ENCODE results near the gene BSG. TPM values are rescaled to one million over a fixed set of nuclear protein-coding genes. Genes with fewer than 3 reads are reported as not detected.

BSG gene
- total RNA-seq, 4 donors from 2014 or later = 304 to 416 (median 362) TPM

GRCh38 chr19:595326-596262 is 23.2 kb downstream of the BSG start:
- 82% methylated on average over 42 of the region's 42 CpGs for WGBS
- intact Hi-C loops (cut with DNase I) = no loop called here

GRCh38 chr19:596263-596655 is 23.9 kb downstream of the BSG start:
- WGBS = 86% methylated on average over 16 of the region's 16 CpGs
- no peak overlapping the region for H3K4me3 ChIP-seq
- intact Hi-C loops (cut with DNase I) = no loop called here
- no peak for DNase-seq (ENCODE audit: extremely low spot score)
- peaks cover under 1 to 65% (median 9%) of the 10 kb centered on the region in 4 donors for H3K27me3 ChIP-seq
- H3K4me1 ChIP-seq = peaks cover under 1 to 6% (median 1%) of the 10 kb centered on the region in 4 donors
- TF ChIP-seq, protein P1, sequence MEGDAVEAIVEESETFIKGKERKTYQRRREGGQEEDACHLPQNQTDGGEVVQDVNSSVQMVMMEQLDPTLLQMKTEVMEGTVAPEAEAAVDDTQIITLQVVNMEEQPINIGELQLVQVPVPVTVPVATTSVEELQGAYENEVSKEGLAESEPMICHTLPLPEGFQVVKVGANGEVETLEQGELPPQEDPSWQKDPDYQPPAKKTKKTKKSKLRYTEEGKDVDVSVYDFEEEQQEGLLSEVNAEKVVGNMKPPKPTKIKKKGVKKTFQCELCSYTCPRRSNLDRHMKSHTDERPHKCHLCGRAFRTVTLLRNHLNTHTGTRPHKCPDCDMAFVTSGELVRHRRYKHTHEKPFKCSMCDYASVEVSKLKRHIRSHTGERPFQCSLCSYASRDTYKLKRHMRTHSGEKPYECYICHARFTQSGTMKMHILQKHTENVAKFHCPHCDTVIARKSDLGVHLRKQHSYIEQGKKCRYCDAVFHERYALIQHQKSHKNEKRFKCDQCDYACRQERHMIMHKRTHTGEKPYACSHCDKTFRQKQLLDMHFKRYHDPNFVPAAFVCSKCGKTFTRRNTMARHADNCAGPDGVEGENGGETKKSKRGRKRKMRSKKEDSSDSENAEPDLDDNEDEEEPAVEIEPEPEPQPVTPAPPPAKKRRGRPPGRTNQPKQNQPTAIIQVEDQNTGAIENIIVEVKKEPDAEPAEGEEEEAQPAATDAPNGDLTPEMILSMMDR (IDR thresholded peaks at IDR 0.05) = no peak
- TF ChIP-seq POLR2AphosphoS5 (IDR thresholded peaks at IDR 0.05) (no peak), POLR2A (IDR thresholded peaks at IDR 0.05; ENCODE audit: low read depth) (no peak), EP300 (IDR thresholded peaks at IDR 0.05) (no peak)
- no peak overlapping the region for H3K27ac ChIP-seq (replicated peaks in 1 of 4)
- H3K9me3 ChIP-seq = no peaks in the 10 kb centered on the region
- H3K36me3 ChIP-seq = no peaks in the 10 kb centered on the region

More at GRCh38 chr19:595326-596262, 23.2 kb downstream of the BSG start:
- no peak overlapping the region for H3K27ac ChIP-seq (replicated peaks in 1 of 4)
- H3K9me3 ChIP-seq = no peaks in the 10 kb centered on the region
- H3K36me3 ChIP-seq = no peaks in the 10 kb centered on the region
- TF ChIP-seq POLR2A (IDR thresholded peaks at IDR 0.05; ENCODE audit: low read depth) (no peak), POLR2AphosphoS5 (IDR thresholded peaks at IDR 0.05) (no peak)
- TF ChIP-seq, protein P1 (IDR thresholded peaks at IDR 0.05) = no peak
- H3K27me3 ChIP-seq = peaks cover 8 to 72% (median 16%) of the 10 kb centered on the region in 4 donors
- peaks cover 6 to 13% (median 8%) of the 10 kb centered on the region in 4 donors for H3K4me1 ChIP-seq
- H3K4me3 ChIP-seq = no peak overlapping the region
- no peak for DNase-seq (ENCODE audit: extremely low spot score)

- 77% methylated on average over 18 of the region's 18 CpGs for WGBS
- TF ChIP-seq POLR2AphosphoS5 (IDR thresholded peaks at IDR 0.05) (no peak), POLR2A (IDR thresholded peaks at IDR 0.05; ENCODE audit: low read depth) (no peak), EP300 (IDR thresholded peaks at IDR 0.05) (no peak)
- TF ChIP-seq, protein P1 (IDR thresholded peaks at IDR 0.05) = no peak
- Histone ChIP-seq H3K27ac (replicated peaks in 1 of 4) (no peak overlapping the region), H3K4me3 (no peak overlapping the region), H3K36me3 (no peaks in the 10 kb centered on the region), H3K4me1 (no peaks in the 10 kb centered on the region), H3K9me3 (no peaks in the 10 kb centered on the region), H3K27me3 (peaks cover 0 to 51% (median 0%) of the 10 kb centered on the region in 4 donors)
- no peak for DNase-seq (ENCODE audit: extremely low spot score)
- intact Hi-C loops (cut with DNase I) = no loop called here
These were observed 25.3 kb downstream of the BSG start for GRCh38 chr19:597406-598315.

DNA sequence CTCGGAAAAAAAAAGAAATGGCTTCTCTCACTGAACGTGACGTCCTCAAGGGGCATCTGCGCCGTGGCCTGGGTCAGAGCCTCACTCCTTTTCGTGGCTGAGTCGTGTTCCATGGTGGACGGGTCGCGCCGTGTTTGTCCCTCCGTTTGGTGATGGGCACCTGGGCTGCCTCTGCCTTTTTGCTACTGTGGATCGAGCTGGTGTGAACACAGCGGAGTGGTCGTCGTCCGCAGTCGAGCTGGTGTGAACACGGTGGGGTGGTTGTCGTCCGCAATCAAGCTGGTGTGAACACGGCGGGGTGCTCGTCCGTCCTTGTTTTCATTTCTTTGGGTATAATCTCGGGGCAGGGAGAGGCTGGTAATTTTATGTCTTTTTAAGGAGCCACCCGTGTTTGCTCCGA is 28.9 kb downstream of the BSG start:
- Histone ChIP-seq H3K9me3 (no peaks in the 10 kb centered on the region), H3K36me3 (no peaks in the 10 kb centered on the region), H3K4me3 (no peak overlapping the region), H3K27me3 (peaks cover 0 to 16% (median 0%) of the 10 kb centered on the region in 4 donors), H3K4me1 (no peaks in the 10 kb centered on the region), H3K27ac (replicated peaks in 1 of 4) (no peak overlapping the region)
- 92% methylated on average over 28 of the region's 28 CpGs for WGBS
- DNase-seq (ENCODE audit: extremely low spot score) = no peak
- TF ChIP-seq POLR2AphosphoS5 (IDR thresholded peaks at IDR 0.05) (no peak), POLR2A (IDR thresholded peaks at IDR 0.05; ENCODE audit: low read depth) (no peak), EP300 (IDR thresholded peaks at IDR 0.05) (no peak)
- TF ChIP-seq, protein P1 (IDR thresholded peaks at IDR 0.05) = no peak
- intact Hi-C loops (cut with DNase I) = no loop called here

Data from esophagus muscularis mucosa (tissue), 4 donors.